Activated naive CD8-positive, alpha-beta T cell treated with anti-CD3 and anti-CD28 coated beads for 36 hours (primary cell): Measurements from ENCODE around the gene NTM. TPM values are rescaled to one million over a fixed set of nuclear protein-coding genes. Genes with fewer than 3 reads are reported as not detected.

Experiments
- DNase-seq: peaks from one replicate; pipeline ENCODE4 v3.0.0; 2021
- H3K27ac Mint-ChIP-seq: one replicate; pipeline ENCODE4 v1.8.0; 2022; ENCODE audit warnings: mild to moderate bottlenecking, moderate library complexity, mixed read lengths
- H3K27me3 Mint-ChIP-seq: one replicate; pipeline ENCODE4 v1.8.0; 2022; ENCODE audit warnings: mild to moderate bottlenecking, mixed read lengths
- H3K36me3 Mint-ChIP-seq: one replicate; pipeline ENCODE4 v1.8.0; 2021; ENCODE audit warnings: mild to moderate bottlenecking, mixed read lengths
- H3K4me1 Mint-ChIP-seq: one replicate; pipeline ENCODE4 v1.8.0; 2021; ENCODE audit warnings: mixed read lengths
- H3K4me3 Mint-ChIP-seq: one replicate; pipeline ENCODE4 v1.8.0; 2022; ENCODE audit warnings: mild to moderate bottlenecking, moderate library complexity, mixed read lengths
- H3K9me3 Mint-ChIP-seq: one replicate; pipeline ENCODE4 v1.8.0; 2022; ENCODE audit warnings: mixed read lengths
- total RNA-seq, 2 experiments: library from RNA; stranded (reverse); gene quantifications; one replicate each; pipeline ENCODE4 v1.2.3, GENCODE V29; 2021

The NTM gene
- total RNA-seq, 2 experiments from 2014 or later, result not detected

- no peaks in the 10 kb centered on the region for H3K36me3 Mint-ChIP-seq
- DNase-seq, result no peak
- peaks cover 5% of the 10 kb centered on the region for H3K27me3 Mint-ChIP-seq
- no peak overlapping the region for H3K27ac Mint-ChIP-seq
- H3K9me3 Mint-ChIP-seq, result peaks cover 4% of the 10 kb centered on the region
- no peak overlapping the region for H3K4me3 Mint-ChIP-seq
- no peaks in the 10 kb centered on the region for H3K4me1 Mint-ChIP-seq
Observed at GRCh38 chr11:131611322-131611721, 240.9 kb downstream of the NTM start.

DNA sequence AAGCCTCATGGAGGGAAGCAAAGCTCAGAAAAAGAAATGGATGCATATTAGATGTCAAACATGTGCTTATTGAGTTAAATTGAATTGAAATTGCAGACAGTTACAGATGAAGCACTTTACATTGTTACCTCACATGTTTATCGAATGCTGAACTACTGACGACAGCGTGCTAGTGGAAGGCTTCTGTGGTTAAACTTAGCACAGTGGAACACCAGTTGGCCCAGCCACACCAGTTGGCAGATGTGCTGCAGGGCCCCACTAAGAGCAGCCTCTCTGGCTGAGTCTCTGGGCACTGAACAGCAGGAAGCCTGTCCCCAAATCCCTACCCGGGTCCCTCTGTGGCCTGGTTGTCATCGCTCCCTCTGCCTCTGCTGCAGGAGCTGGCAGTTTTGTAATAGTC is 242.1 kb downstream of the NTM start:
- Mint-ChIP-seq H3K27ac (no peak overlapping the region), H3K36me3 (no peaks in the 10 kb centered on the region), H3K27me3 (peaks cover 8% of the 10 kb centered on the region), H3K9me3 (peaks cover 4% of the 10 kb centered on the region), H3K4me3 (no peak overlapping the region), H3K4me1 (no peaks in the 10 kb centered on the region)
- no peak for DNase-seq

DNA sequence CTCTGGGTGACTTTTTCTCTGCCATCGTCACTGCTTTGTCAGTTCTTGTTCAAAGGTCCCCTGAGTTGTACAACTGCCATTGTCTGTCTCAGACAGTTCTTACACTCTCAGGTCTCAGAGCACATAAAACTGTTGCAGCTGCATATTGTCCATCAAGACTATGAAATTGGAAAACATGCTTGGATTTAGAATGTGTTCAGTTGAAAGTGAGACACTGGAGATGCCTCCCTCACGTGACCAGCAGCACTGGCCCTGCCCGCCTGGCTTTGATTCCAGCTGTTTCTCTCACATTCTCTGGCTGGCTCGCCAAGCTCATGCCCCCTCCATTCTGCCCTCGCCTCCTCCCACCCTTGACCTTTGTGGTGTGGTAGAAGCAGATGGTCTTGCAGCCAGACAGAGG is 244.2 kb downstream of the NTM start:
- Mint-ChIP-seq H3K27me3 (peaks cover 6% of the 10 kb centered on the region), H3K9me3 (no peaks in the 10 kb centered on the region), H3K4me3 (no peak overlapping the region), H3K4me1 (no peaks in the 10 kb centered on the region), H3K27ac (no peak overlapping the region), H3K36me3 (no peaks in the 10 kb centered on the region)
- no peak for DNase-seq

DNA sequence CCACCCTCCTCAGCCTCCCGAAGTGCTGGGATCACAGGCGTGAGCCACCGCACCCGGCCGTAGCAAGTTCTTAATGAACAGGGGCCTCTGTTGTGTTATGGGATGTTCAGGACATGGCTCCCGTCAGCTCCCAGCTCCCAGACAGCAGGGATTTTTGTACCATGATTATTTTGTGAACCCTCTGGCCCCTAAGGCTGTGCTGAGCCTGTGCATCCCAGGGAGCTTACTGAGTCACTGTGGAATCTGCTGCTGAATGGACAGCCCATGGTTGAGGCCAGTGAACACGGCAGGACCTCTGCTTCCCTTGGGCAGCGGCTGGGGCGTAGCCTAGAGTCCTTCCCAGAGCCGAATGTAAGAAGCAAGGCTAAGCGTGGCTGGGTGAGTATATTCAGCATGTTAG is 245.2 kb downstream of the NTM start:
- peaks cover 3% of the 10 kb centered on the region for H3K27me3 Mint-ChIP-seq

DNA sequence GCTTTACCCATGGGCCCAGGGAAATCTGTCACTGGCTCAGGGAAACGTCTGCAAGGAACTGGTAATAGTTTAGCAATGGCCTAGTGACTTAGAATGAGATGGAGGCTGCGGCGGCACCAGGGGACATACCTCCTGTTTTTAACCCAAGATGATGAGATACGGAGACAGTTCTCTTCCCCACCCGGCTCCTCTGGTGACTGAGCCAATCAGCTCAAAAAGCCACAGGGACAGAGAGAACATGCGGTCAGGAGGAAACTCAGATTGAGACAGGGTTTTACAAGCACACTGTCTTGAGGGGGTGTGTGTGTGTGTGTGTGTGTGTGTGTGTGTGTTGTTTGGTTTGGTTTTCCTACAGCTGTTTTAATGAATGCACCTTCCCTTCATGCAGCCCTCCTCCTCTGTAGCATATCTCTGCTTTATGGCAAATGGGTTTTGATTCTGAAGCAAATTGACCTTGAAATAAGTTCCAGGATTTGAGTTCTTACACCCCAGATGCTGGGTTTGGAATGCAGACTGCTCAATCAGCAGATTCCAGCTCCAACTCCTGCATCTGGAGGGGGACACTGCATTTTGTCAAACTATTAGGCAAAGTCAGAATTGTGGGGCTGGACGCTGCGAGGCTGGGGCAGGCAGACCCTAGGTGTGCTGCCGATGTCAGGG is 246.2 kb downstream of the NTM start:
- H3K27me3 Mint-ChIP-seq, result peaks cover 3% of the 10 kb centered on the region
- no peaks in the 10 kb centered on the region for H3K9me3 Mint-ChIP-seq
- H3K27ac Mint-ChIP-seq, result no peak overlapping the region
- no peaks in the 10 kb centered on the region for H3K4me1 Mint-ChIP-seq
- no peak overlapping the region for H3K4me3 Mint-ChIP-seq
- no peaks in the 10 kb centered on the region for H3K36me3 Mint-ChIP-seq
- DNase-seq, result no peak

More for the DNA sequence above, 245.2 kb downstream of the NTM start:
- H3K4me3 Mint-ChIP-seq, result no peak overlapping the region
- no peaks in the 10 kb centered on the region for H3K4me1 Mint-ChIP-seq
- H3K9me3 Mint-ChIP-seq, result no peaks in the 10 kb centered on the region
- DNase-seq, result no peak
- H3K27ac Mint-ChIP-seq, result no peak overlapping the region
- H3K36me3 Mint-ChIP-seq, result no peaks in the 10 kb centered on the region

DNA sequence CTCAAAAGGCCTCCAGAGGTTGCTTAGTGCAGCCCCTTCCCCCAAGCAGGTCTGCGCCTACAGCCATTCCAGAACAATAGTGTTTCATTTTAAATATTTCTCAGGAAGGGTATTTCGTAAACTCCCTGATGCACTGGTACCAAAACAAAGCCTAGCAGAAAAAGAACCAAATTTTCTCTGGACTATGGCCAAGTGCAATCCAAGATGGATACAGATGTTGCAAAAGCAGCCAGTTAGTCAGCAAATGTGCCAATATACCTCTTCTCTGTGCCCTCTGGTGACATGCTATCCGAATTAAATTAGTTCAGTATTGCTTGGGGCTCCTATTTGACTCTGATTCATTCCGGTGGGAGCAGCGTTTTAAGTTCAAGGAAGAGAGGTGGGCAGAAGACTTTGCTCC is 247.8 kb downstream of the NTM start:
- Mint-ChIP-seq H3K4me3 (no peak overlapping the region), H3K4me1 (no peaks in the 10 kb centered on the region), H3K36me3 (no peaks in the 10 kb centered on the region), H3K27me3 (peaks cover 3% of the 10 kb centered on the region), H3K9me3 (no peaks in the 10 kb centered on the region), H3K27ac (no peak overlapping the region)
- no peak for DNase-seq

DNA sequence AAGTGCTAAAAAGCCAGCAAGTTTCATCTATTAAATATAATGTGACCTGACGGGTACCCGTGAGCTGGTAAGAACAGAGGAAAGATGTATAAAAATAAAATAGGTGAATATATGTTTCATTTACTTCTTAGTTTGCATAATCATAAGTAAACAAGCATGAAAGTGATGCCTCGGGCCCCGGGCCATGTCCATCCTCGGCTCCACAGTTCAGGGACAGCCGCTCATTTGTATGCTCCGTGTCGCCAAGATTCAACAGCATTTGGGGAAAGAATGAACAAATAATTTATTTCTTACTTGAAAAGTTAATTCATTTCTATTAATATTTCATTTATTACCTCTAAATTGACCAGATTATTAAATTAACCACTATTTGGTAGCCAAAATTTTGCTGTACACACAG is 251.8 kb downstream of the NTM start:
- Mint-ChIP-seq H3K4me1 (no peaks in the 10 kb centered on the region), H3K27me3 (peaks cover 4% of the 10 kb centered on the region), H3K36me3 (no peaks in the 10 kb centered on the region), H3K4me3 (no peak overlapping the region), H3K9me3 (no peaks in the 10 kb centered on the region), H3K27ac (no peak overlapping the region)
- DNase-seq, result no peak

GRCh38 chr11:131624531-131624930 is 254.1 kb downstream of the NTM start:
- H3K36me3 Mint-ChIP-seq, result no peaks in the 10 kb centered on the region
- DNase-seq, result no peak
- H3K27me3 Mint-ChIP-seq, result peaks cover 19% of the 10 kb centered on the region
- no peaks in the 10 kb centered on the region for H3K9me3 Mint-ChIP-seq
- no peaks in the 10 kb centered on the region for H3K4me1 Mint-ChIP-seq
- no peak overlapping the region for H3K27ac Mint-ChIP-seq
- no peak overlapping the region for H3K4me3 Mint-ChIP-seq

- Mint-ChIP-seq H3K9me3 (no peaks in the 10 kb centered on the region), H3K4me1 (no peaks in the 10 kb centered on the region), H3K27ac (no peak overlapping the region), H3K4me3 (no peak overlapping the region), H3K27me3 (peaks cover 19% of the 10 kb centered on the region), H3K36me3 (no peaks in the 10 kb centered on the region)
- DNase-seq, result no peak
Observed at GRCh38 chr11:131626788-131627187, 256.4 kb downstream of the NTM start.

DNA sequence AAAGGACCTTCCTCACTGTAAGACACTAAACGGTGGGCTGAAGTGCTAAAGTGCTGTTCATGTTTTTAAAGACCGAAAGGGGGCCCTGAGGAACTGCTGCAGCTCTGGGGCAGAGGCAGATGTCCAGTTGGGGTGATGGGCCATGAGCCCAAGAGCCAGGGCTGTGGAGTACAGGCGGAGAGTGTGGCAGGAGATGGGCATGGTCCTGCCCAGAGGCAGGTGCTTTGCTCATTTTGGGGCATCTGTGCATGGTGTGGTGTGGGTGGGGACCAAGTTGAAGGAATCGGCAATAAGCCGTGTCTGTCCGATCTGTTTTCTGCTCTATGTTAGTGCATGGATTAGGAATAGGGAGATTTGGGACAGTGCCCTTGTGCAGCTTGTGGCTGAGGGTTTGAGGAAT is 258.3 kb downstream of the NTM start:
- Mint-ChIP-seq H3K27me3 (peaks cover 19% of the 10 kb centered on the region), H3K9me3 (peaks cover 1% of the 10 kb centered on the region), H3K36me3 (no peaks in the 10 kb centered on the region), H3K4me1 (no peaks in the 10 kb centered on the region), H3K27ac (no peak overlapping the region), H3K4me3 (no peak overlapping the region)
- no peak for DNase-seq

GRCh38 chr11:131629925-131630540 is 259.6 kb downstream of the NTM start:
- Mint-ChIP-seq H3K27me3 (peaks cover 19% of the 10 kb centered on the region), H3K27ac (no peak overlapping the region), H3K9me3 (peaks cover 1% of the 10 kb centered on the region)

GRCh38 chr11:131632971-131633370 is 262.6 kb downstream of the NTM start:
- Mint-ChIP-seq H3K9me3 (peaks cover 1% of the 10 kb centered on the region), H3K36me3 (no peaks in the 10 kb centered on the region), H3K4me1 (no peaks in the 10 kb centered on the region), H3K4me3 (no peak overlapping the region), H3K27ac (no peak overlapping the region), H3K27me3 (peaks cover 10% of the 10 kb centered on the region)
- no peak for DNase-seq

More at GRCh38 chr11:131629925-131630540, 259.6 kb downstream of the NTM start:
- no peaks in the 10 kb centered on the region for H3K36me3 Mint-ChIP-seq
- DNase-seq, result no peak
- H3K4me1 Mint-ChIP-seq, result no peaks in the 10 kb centered on the region
- H3K4me3 Mint-ChIP-seq, result no peak overlapping the region

DNA sequence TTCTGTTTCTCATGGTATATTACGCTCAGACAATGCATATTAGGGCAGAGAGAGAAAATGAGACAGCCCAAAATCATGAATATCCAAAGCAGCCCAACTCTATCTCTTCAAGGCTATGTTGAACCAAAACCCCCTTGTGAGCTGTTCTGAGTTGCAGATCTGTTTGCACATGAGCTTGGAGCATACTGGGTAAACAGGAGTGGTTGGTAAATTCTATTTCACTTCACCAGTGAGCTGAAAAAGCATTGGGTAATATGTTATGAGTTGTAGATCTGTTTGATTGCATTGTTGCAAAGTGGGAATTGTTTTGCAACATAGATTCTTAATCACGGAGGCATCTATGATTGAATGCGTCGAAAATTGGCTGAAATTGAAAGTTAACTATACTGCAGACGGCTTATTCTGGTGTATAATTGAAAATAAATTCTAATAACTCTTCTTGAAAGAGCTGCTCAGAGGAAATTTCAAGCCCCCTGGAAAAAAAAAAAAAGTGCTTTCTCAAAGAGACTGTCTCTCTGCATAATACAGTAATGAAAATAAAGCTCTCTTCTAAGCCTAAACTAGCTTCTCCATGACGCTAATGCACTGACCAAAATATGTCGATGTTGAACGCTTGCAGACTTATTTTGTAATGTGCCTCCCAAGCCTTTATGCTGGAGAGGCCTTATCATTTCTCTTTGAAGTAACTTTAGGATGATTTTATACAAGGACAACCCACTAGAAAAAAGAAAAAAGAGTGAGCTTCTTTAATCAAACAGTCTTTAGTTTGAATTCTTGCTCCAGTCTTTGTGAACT is 263.7 kb downstream of the NTM start:
- H3K9me3 Mint-ChIP-seq, result peaks cover 1% of the 10 kb centered on the region

GRCh38 chr11:131637469-131638175 is 267.2 kb downstream of the NTM start:
- Mint-ChIP-seq H3K4me3 (no peak overlapping the region), H3K9me3 (peaks cover 1% of the 10 kb centered on the region)

More for the DNA sequence above, 263.7 kb downstream of the NTM start:
- H3K27me3 Mint-ChIP-seq, result no peaks in the 10 kb centered on the region
- no peaks in the 10 kb centered on the region for H3K4me1 Mint-ChIP-seq
- DNase-seq, result no peak
- no peak overlapping the region for H3K4me3 Mint-ChIP-seq
- H3K27ac Mint-ChIP-seq, result no peak overlapping the region
- no peaks in the 10 kb centered on the region for H3K36me3 Mint-ChIP-seq

GRCh38 chr11:131638889-131639288 is 268.5 kb downstream of the NTM start:
- DNase-seq, result no peak
- Mint-ChIP-seq H3K9me3 (no peaks in the 10 kb centered on the region), H3K4me1 (no peaks in the 10 kb centered on the region), H3K27ac (no peak overlapping the region), H3K27me3 (no peaks in the 10 kb centered on the region), H3K36me3 (no peaks in the 10 kb centered on the region), H3K4me3 (no peak overlapping the region)

More at GRCh38 chr11:131637469-131638175, 267.2 kb downstream of the NTM start:
- Mint-ChIP-seq H3K27ac (no peak overlapping the region), H3K4me1 (no peaks in the 10 kb centered on the region), H3K27me3 (no peaks in the 10 kb centered on the region), H3K36me3 (no peaks in the 10 kb centered on the region)
- DNase-seq, result no peak
